ENCODE data around the gene RPL31. TPM values are rescaled to one million over a fixed set of nuclear protein-coding genes. Genes with fewer than 3 reads are reported as not detected.

RPL31 gene
- total RNA-seq, 2 donors from 2014 or later = 316 to 425 TPM

GRCh38 chr2:100967716-100968115 is 34.4 kb upstream of the RPL31 start:
- WGBS, 2 donors = 91 to 96% methylated on average over 8 of the region's 8 CpGs
- H3K4me3 ChIP-seq = no peak overlapping the region
- intact Hi-C loops (cut with DNase I) = no loop called here

GRCh38 chr2:100968146-100969145 is 33.6 kb upstream of the RPL31 start:
- intact Hi-C loops (cut with DNase I) = no loop called here
- DNase-seq (no peak), ATAC-seq (no peak)
- H3K36me3 ChIP-seq (replicated peaks in 1 of 2; ENCODE audit: insufficient read depth in 1 of 2, low read depth in 2 of 2) = peaks cover 0 to 20% of the 10 kb centered on the region in 2 donors
- TF ChIP-seq CTCF (IDR thresholded peaks at IDR 0.05) = no peak
- TF ChIP-seq POLR2A (IDR thresholded peaks at IDR 0.05) = no peak
- 91 to 94% methylated on average over 23 to 28 of the region's 28 CpGs for WGBS, 2 donors
- no peaks in the 10 kb centered on the region for H3K4me1 ChIP-seq
- no peak overlapping the region for H3K4me3 ChIP-seq
- no peak overlapping the region for H3K27ac ChIP-seq
- no peaks in the 10 kb centered on the region for H3K9me3 ChIP-seq
- no peaks in the 10 kb centered on the region for H3K27me3 ChIP-seq

More at GRCh38 chr2:100967716-100968115, 34.4 kb upstream of the RPL31 start:
- H3K27ac ChIP-seq = no peak overlapping the region
- no peaks in the 10 kb centered on the region for H3K4me1 ChIP-seq
- H3K9me3 ChIP-seq = no peaks in the 10 kb centered on the region
- no peak for TF ChIP-seq CTCF (IDR thresholded peaks at IDR 0.05)
- TF ChIP-seq POLR2A (IDR thresholded peaks at IDR 0.05) = no peak
- H3K36me3 ChIP-seq (replicated peaks in 1 of 2; ENCODE audit: insufficient read depth in 1 of 2, low read depth in 2 of 2) = peaks cover 0 to 16% of the 10 kb centered on the region in 2 donors
- no peak for ATAC-seq
- H3K27me3 ChIP-seq = no peaks in the 10 kb centered on the region
- no peak for DNase-seq

GRCh38 chr2:100969998-100970397 is 32.1 kb upstream of the RPL31 start:
- no peaks in the 10 kb centered on the region for H3K9me3 ChIP-seq
- H3K4me1 ChIP-seq = no peaks in the 10 kb centered on the region
- DNase-seq (no peak), ATAC-seq (no peak)
- 88 to 94% methylated on average over 7 of the region's 7 CpGs for WGBS, 2 donors
- H3K36me3 ChIP-seq (replicated peaks in 1 of 2; ENCODE audit: insufficient read depth in 1 of 2, low read depth in 2 of 2) = peaks cover 0 to 30% of the 10 kb centered on the region in 2 donors
- intact Hi-C loops (cut with DNase I) = no loop called here
- no peak overlapping the region for H3K4me3 ChIP-seq
- H3K27ac ChIP-seq = no peak overlapping the region
- TF ChIP-seq CTCF (IDR thresholded peaks at IDR 0.05) (no peak), POLR2A (IDR thresholded peaks at IDR 0.05) (no peak)
- H3K27me3 ChIP-seq = no peaks in the 10 kb centered on the region

- Histone ChIP-seq H3K27me3 (no peaks in the 10 kb centered on the region), H3K4me1 (no peaks in the 10 kb centered on the region), H3K27ac (no peak overlapping the region), H3K9me3 (no peaks in the 10 kb centered on the region), H3K4me3 (no peak overlapping the region), H3K36me3 (replicated peaks in 1 of 2; ENCODE audit: insufficient read depth in 1 of 2, low read depth in 2 of 2) (peaks cover 0 to 41% of the 10 kb centered on the region in 2 donors)
- TF ChIP-seq POLR2A (IDR thresholded peaks at IDR 0.05) (no peak), CTCF (IDR thresholded peaks at IDR 0.05) (no peak)
- DNase-seq (no peak), ATAC-seq (no peak)
- intact Hi-C loops (cut with DNase I) = no loop called here
- WGBS, 2 donors = 90% methylated on average over 9 of the region's 9 CpGs
Observed at GRCh38 chr2:100971221-100971620, 30.9 kb upstream of the RPL31 start.
